Activated CD4-positive, alpha-beta T cell treated with anti-CD3 and anti-CD28 coated beads, Interleukin-2, amount 10 ng/mL, durations not matched to agents 24 days and 14 days (primary cell): ENCODE results near the gene PCID2. TPM values are rescaled to one million over a fixed set of nuclear protein-coding genes. Genes with fewer than 3 reads are reported as not detected.

Source experiments
- DNase-seq: peaks from one replicate; pipeline ENCODE4 v3.0.0; 2022
- H3K27ac Mint-ChIP-seq: one replicate; pipeline ENCODE4 v1.8.0; 2022; ENCODE audit warnings: mild to moderate bottlenecking, mixed read lengths
- H3K27me3 Mint-ChIP-seq: one replicate; pipeline ENCODE4 v1.8.0; 2022; ENCODE audit warnings: mixed read lengths
- H3K36me3 Mint-ChIP-seq: one replicate; pipeline ENCODE4 v1.8.0; 2022; ENCODE audit warnings: low read depth, mild to moderate bottlenecking, mixed read lengths
- H3K4me1 Mint-ChIP-seq: one replicate; pipeline ENCODE4 v1.8.0; 2021; ENCODE audit warnings: mixed read lengths
- H3K4me3 Mint-ChIP-seq: one replicate; pipeline ENCODE4 v1.8.0; 2022; ENCODE audit warnings: mild to moderate bottlenecking, moderate library complexity, mixed read lengths
- H3K9me3 Mint-ChIP-seq: one replicate; pipeline ENCODE4 v1.8.0; 2021; ENCODE audit warnings: mixed read lengths
- intact Hi-C: fragments of 100-400 bp; cut with micrococcal nuclease; formaldehyde crosslinking; loops from one replicate; pipeline ENCODE4 v1.15.1; 2023
- total RNA-seq: library from RNA; stranded (reverse); gene quantifications from 2 replicates; pipeline ENCODE4 v1.2.3, GENCODE V29; 2022

The PCID2 gene
- total RNA-seq, 1 donor from 2014 or later: 87.1 TPM

GRCh38 chr13:113159701-113160100 lies 48.8 kb downstream of the PCID2 start:
- H3K27ac Mint-ChIP-seq: no peak overlapping the region
- DNase-seq: no peak
- H3K9me3 Mint-ChIP-seq: peaks cover 13% of the 10 kb centered on the region
- intact Hi-C loops: no loop called here
- H3K4me1 Mint-ChIP-seq: peaks cover 20% of the 10 kb centered on the region
- peaks cover 7% of the 10 kb centered on the region for H3K36me3 Mint-ChIP-seq
- no peak overlapping the region for H3K4me3 Mint-ChIP-seq
- peaks cover 4% of the 10 kb centered on the region for H3K27me3 Mint-ChIP-seq

- peaks cover 13% of the 10 kb centered on the region for H3K9me3 Mint-ChIP-seq
- no peak overlapping the region for H3K4me3 Mint-ChIP-seq
- intact Hi-C loops: no loop called here
- peaks cover 4% of the 10 kb centered on the region for H3K27me3 Mint-ChIP-seq
- H3K36me3 Mint-ChIP-seq: peaks cover 7% of the 10 kb centered on the region
- peaks cover 20% of the 10 kb centered on the region for H3K4me1 Mint-ChIP-seq
- no peak overlapping the region for H3K27ac Mint-ChIP-seq
- DNase-seq: no peak
These were observed 49.5 kb downstream of the PCID2 start for GRCh38 chr13:113158946-113159345.

- H3K36me3 Mint-ChIP-seq: peaks cover 7% of the 10 kb centered on the region
- intact Hi-C loops: no loop called here
These were observed 50.3 kb downstream of the PCID2 start, which contains the start of gene PROZ for GRCh38 chr13:113157929-113158747. Gene PROZ, plus strand, starts transcription at chr13:113158648. Its CDS starts 13 bp downstream, at chr13:113158661.

GRCh38 chr13:113157206-113157928 lies 51.1 kb downstream of the PCID2 start:
- intact Hi-C loops: no loop called here
- no peak for DNase-seq
- H3K27ac Mint-ChIP-seq: no peak overlapping the region
- H3K4me3 Mint-ChIP-seq: no peak overlapping the region
- H3K36me3 Mint-ChIP-seq: peaks cover 9% of the 10 kb centered on the region
- peaks cover 24% of the 10 kb centered on the region for H3K4me1 Mint-ChIP-seq
- H3K9me3 Mint-ChIP-seq: peaks cover 13% of the 10 kb centered on the region
- H3K27me3 Mint-ChIP-seq: peaks cover 10% of the 10 kb centered on the region

More at GRCh38 chr13:113157929-113158747, 50.3 kb downstream of the PCID2 start, which contains the start of gene PROZ:
- peaks cover 13% of the 10 kb centered on the region for H3K9me3 Mint-ChIP-seq
- no peak within 1 kb of the TSS for H3K4me3 Mint-ChIP-seq
- H3K27me3 Mint-ChIP-seq: peaks cover 4% of the 10 kb centered on the region
- peaks cover 19% of the 10 kb centered on the region for H3K4me1 Mint-ChIP-seq
- no peak within 1 kb of the TSS for H3K27ac Mint-ChIP-seq
- no peak for DNase-seq

GRCh38 chr13:113155982-113156655 lies 52.4 kb downstream of the PCID2 start:
- H3K36me3 Mint-ChIP-seq: peaks cover 9% of the 10 kb centered on the region
- H3K27ac Mint-ChIP-seq: no peak overlapping the region
- H3K4me1 Mint-ChIP-seq: peaks cover 23% of the 10 kb centered on the region
- DNase-seq: no peak
- H3K9me3 Mint-ChIP-seq: peaks cover 13% of the 10 kb centered on the region
- H3K4me3 Mint-ChIP-seq: no peak overlapping the region
- intact Hi-C loops: no loop called here
- H3K27me3 Mint-ChIP-seq: peaks cover 17% of the 10 kb centered on the region

GRCh38 chr13:113155201-113155600 lies 53.3 kb downstream of the PCID2 start:
- intact Hi-C loops: no loop called here
- peaks cover 19% of the 10 kb centered on the region for H3K4me1 Mint-ChIP-seq
- no peak overlapping the region for H3K4me3 Mint-ChIP-seq
- DNase-seq: no peak
- H3K27me3 Mint-ChIP-seq: peaks cover 19% of the 10 kb centered on the region
- H3K9me3 Mint-ChIP-seq: peaks cover 13% of the 10 kb centered on the region
- H3K27ac Mint-ChIP-seq: no peak overlapping the region
- H3K36me3 Mint-ChIP-seq: peaks cover 9% of the 10 kb centered on the region

- intact Hi-C loops: loop anchor here (1.0 kb wide), 1 partner anchor 54 kb away; the partner anchor contains the start of gene PCID2
- peaks cover 20% of the 10 kb centered on the region for H3K27me3 Mint-ChIP-seq
- peak overlapping the region; percentile 79 for H3K27ac Mint-ChIP-seq
- H3K4me1 Mint-ChIP-seq: peaks cover 15% of the 10 kb centered on the region
- peaks cover 13% of the 10 kb centered on the region for H3K9me3 Mint-ChIP-seq
- peaks cover 9% of the 10 kb centered on the region for H3K36me3 Mint-ChIP-seq
- peak; percentile 87 for DNase-seq
- peak overlapping the region; percentile 78 for H3K4me3 Mint-ChIP-seq
These were observed 54.4 kb downstream of the PCID2 start for GRCh38 chr13:113153810-113154748.

- Mint-ChIP-seq H3K4me3 (peak overlapping the region; percentile 82), H3K9me3 (peaks cover 13% of the 10 kb centered on the region), H3K36me3 (peaks cover 9% of the 10 kb centered on the region), H3K27ac (peak overlapping the region; percentile 79), H3K27me3 (peaks cover 20% of the 10 kb centered on the region), H3K4me1 (peaks cover 15% of the 10 kb centered on the region)
- intact Hi-C loops: loop anchor here (1.0 kb wide), 1 partner anchor 55 kb away; the partner anchor contains the start of gene PCID2
- DNase-seq: peak; percentile 68
These were observed 55.3 kb downstream of the PCID2 start for GRCh38 chr13:113152984-113153809.

- intact Hi-C loops: no loop called here
- peak overlapping the region; percentile 82 for H3K4me3 Mint-ChIP-seq
- H3K27me3 Mint-ChIP-seq: peaks cover 20% of the 10 kb centered on the region
- peaks cover 9% of the 10 kb centered on the region for H3K36me3 Mint-ChIP-seq
- H3K9me3 Mint-ChIP-seq: peaks cover 13% of the 10 kb centered on the region
- peak overlapping the region; percentile 77 for H3K27ac Mint-ChIP-seq
- no peak for DNase-seq
- H3K4me1 Mint-ChIP-seq: peaks cover 15% of the 10 kb centered on the region
These were observed 55.8 kb downstream of the PCID2 start for GRCh38 chr13:113152691-113152983.

- Mint-ChIP-seq H3K4me1 (peaks cover 15% of the 10 kb centered on the region), H3K4me3 (peak overlapping the region; percentile 82), H3K36me3 (peaks cover 7% of the 10 kb centered on the region), H3K9me3 (peaks cover 9% of the 10 kb centered on the region), H3K27me3 (peaks cover 16% of the 10 kb centered on the region), H3K27ac (peak overlapping the region; percentile 77)
- intact Hi-C loops: no loop called here
- DNase-seq: no peak
These were observed 56.5 kb downstream of the PCID2 start for GRCh38 chr13:113151745-113152690.

GRCh38 chr13:113150550-113151365 lies 57.7 kb downstream of the PCID2 start:
- no peak overlapping the region for H3K4me3 Mint-ChIP-seq
- peaks cover 15% of the 10 kb centered on the region for H3K4me1 Mint-ChIP-seq
- intact Hi-C loops: no loop called here
- peaks cover 8% of the 10 kb centered on the region for H3K9me3 Mint-ChIP-seq
- peaks cover 16% of the 10 kb centered on the region for H3K27me3 Mint-ChIP-seq
- no peak for DNase-seq
- H3K36me3 Mint-ChIP-seq: peaks cover 7% of the 10 kb centered on the region
- no peak overlapping the region for H3K27ac Mint-ChIP-seq
